Measurements from ENCODE around the gene KRT75. TPM values are rescaled to one million over a fixed set of nuclear protein-coding genes. Genes with fewer than 3 reads are reported as not detected.

KRT75 gene
- total RNA-seq, 1 experiment from 2014 or later, result not detected

DNA sequence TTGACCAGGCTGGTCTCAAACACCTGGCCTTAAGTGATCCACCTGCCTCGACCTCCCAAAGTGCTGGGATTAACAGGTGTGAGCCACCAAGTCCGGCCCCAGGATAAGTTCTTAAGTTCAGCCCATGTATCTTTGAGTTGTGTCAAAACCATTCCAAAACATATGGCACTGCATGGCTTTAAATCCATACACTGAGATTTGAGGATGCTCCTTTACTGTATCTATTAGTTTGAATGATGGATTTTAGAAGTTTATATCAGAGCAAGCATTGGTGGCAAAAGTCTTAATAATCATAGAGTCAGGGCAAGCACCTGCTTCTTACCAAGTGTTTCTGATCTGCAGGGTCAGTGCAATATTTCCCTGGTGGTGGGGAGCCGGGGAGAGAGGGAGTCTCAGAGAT lies 11.7 kb upstream of the KRT75 start:
- Mint-ChIP-seq H3K4me3 (no peak overlapping the region), H3K9me3 (peaks cover 22% of the 10 kb centered on the region), H3K27ac (no peak overlapping the region), H3K4me1 (peaks cover 22% of the 10 kb centered on the region), H3K36me3 (peaks cover 8% of the 10 kb centered on the region), H3K27me3 (ENCODE audit: low read depth) (no peaks in the 10 kb centered on the region; the same call in none of the 2 replicates)
- CTCF ChIA-PET, result interaction anchor here (1.0 kb wide), 1 partner anchor 32 kb away, joined by 3 read pairs; no protein-coding TSS in a partner anchor
- DNase-seq (ENCODE audit: low spot score) (no peak), ATAC-seq (no peak)
- TF ChIP-seq SP1 (CRISPR knock-in tag; conservative IDR thresholded peaks at IDR 0.05) (no peak), SOX15 (CRISPR knock-in tag; IDR thresholded peaks at IDR 0.05) (no peak), ELF4 (CRISPR knock-in tag; IDR thresholded peaks at IDR 0.05; ENCODE audit: low read depth) (no peak), CREM (CRISPR knock-in tag; IDR thresholded peaks at IDR 0.05) (no peak), ESRRA (CRISPR knock-in tag; IDR thresholded peaks at IDR 0.05; ENCODE audit: borderline replicate concordance) (no peak), JUN (CRISPR knock-in tag; IDR thresholded peaks at IDR 0.05) (no peak), IRF2 (CRISPR knock-in tag; IDR thresholded peaks at IDR 0.05; ENCODE audit: borderline replicate concordance, low read depth) (no peak), RELA (CRISPR knock-in tag; IDR thresholded peaks at IDR 0.05; ENCODE audit: borderline replicate concordance) (no peak)
- TF ChIP-seq, protein P1, sequence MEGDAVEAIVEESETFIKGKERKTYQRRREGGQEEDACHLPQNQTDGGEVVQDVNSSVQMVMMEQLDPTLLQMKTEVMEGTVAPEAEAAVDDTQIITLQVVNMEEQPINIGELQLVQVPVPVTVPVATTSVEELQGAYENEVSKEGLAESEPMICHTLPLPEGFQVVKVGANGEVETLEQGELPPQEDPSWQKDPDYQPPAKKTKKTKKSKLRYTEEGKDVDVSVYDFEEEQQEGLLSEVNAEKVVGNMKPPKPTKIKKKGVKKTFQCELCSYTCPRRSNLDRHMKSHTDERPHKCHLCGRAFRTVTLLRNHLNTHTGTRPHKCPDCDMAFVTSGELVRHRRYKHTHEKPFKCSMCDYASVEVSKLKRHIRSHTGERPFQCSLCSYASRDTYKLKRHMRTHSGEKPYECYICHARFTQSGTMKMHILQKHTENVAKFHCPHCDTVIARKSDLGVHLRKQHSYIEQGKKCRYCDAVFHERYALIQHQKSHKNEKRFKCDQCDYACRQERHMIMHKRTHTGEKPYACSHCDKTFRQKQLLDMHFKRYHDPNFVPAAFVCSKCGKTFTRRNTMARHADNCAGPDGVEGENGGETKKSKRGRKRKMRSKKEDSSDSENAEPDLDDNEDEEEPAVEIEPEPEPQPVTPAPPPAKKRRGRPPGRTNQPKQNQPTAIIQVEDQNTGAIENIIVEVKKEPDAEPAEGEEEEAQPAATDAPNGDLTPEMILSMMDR (IDR thresholded peaks at IDR 0.05), result no peak
- TF ChIP-seq, protein P2, sequence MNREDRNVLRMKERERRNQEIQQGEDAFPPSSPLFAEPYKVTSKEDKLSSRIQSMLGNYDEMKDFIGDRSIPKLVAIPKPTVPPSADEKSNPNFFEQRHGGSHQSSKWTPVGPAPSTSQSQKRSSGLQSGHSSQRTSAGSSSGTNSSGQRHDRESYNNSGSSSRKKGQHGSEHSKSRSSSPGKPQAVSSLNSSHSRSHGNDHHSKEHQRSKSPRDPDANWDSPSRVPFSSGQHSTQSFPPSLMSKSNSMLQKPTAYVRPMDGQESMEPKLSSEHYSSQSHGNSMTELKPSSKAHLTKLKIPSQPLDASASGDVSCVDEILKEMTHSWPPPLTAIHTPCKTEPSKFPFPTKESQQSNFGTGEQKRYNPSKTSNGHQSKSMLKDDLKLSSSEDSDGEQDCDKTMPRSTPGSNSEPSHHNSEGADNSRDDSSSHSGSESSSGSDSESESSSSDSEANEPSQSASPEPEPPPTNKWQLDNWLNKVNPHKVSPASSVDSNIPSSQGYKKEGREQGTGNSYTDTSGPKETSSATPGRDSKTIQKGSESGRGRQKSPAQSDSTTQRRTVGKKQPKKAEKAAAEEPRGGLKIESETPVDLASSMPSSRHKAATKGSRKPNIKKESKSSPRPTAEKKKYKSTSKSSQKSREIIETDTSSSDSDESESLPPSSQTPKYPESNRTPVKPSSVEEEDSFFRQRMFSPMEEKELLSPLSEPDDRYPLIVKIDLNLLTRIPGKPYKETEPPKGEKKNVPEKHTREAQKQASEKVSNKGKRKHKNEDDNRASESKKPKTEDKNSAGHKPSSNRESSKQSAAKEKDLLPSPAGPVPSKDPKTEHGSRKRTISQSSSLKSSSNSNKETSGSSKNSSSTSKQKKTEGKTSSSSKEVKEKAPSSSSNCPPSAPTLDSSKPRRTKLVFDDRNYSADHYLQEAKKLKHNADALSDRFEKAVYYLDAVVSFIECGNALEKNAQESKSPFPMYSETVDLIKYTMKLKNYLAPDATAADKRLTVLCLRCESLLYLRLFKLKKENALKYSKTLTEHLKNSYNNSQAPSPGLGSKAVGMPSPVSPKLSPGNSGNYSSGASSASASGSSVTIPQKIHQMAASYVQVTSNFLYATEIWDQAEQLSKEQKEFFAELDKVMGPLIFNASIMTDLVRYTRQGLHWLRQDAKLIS (CRISPR knock-in tag; IDR thresholded peaks at IDR 0.05; ENCODE audit: borderline replicate concordance), result no peak
- POLR2A ChIA-PET, result no interaction called here

DNA sequence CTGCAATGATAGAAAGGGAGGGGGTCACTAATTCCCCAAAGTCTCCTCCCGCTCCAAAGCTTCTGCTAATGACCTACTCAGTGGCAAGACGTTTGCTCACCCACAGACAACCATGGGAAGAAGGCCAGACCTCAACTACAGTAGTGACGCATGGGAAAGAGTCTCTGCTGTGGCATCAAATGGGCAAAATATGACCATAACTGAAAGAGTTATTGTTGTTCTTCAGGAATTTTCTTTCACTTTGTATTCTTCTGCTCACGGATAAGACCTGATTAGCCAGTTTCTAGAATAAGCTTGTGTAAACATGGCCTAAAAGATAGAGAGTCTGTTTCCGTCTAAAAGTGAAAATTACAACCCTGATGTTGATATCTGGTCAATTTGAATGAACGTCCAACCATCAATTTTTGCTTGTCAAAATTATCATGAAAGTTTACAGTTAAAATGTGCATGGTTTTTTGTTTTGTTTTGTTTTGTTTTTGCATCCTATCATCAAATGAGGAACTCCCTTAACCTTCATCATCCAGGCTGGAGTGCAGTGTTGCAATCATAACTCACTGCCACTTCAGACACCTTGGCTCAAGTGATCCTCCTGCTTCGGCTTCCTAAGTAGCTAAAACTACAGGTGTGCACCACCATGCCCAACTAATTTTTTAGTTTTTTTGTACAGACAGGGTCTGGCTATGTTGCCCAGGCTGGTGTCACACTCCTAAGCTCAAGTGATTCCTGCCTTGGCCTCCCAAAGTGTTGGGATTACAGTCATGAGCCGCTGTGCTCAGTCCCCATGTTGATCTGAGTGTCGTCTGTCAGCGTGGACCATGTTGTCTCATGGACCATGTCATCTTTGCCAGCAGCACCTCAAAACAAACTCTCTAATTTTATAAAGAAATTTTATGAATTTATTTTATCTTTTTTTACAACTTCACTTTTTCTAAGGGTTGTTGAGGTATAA lies 10.8 kb upstream of the KRT75 start:
- ChIA-PET POLR2A (no interaction called here), CTCF (interaction anchor here (0.8 kb wide), 1 partner anchor 248 kb away, joined by 3 read pairs; no protein-coding TSS in a partner anchor)
- Mint-ChIP-seq H3K9me3 (peaks cover 22% of the 10 kb centered on the region), H3K4me1 (peaks cover 22% of the 10 kb centered on the region), H3K27me3 (ENCODE audit: low read depth) (no peaks in the 10 kb centered on the region; the same call in 1 of the 2 replicates), H3K4me3 (no peak overlapping the region), H3K27ac (no peak overlapping the region), H3K36me3 (peaks cover 8% of the 10 kb centered on the region)
- no peak for DNase-seq (ENCODE audit: low spot score)
- ATAC-seq, result no peak
- TF ChIP-seq MYBL2 (CRISPR knock-in tag; IDR thresholded peaks at IDR 0.05), result no peak
- TF ChIP-seq NFATC4 (CRISPR knock-in tag; IDR thresholded peaks at IDR 0.05), result no peak
- TF ChIP-seq ETV6 (CRISPR knock-in tag; IDR thresholded peaks at IDR 0.05), result no peak
- no peak for TF ChIP-seq FOXK1 (CRISPR knock-in tag; IDR thresholded peaks at IDR 0.05)
- TF ChIP-seq, protein P3, sequence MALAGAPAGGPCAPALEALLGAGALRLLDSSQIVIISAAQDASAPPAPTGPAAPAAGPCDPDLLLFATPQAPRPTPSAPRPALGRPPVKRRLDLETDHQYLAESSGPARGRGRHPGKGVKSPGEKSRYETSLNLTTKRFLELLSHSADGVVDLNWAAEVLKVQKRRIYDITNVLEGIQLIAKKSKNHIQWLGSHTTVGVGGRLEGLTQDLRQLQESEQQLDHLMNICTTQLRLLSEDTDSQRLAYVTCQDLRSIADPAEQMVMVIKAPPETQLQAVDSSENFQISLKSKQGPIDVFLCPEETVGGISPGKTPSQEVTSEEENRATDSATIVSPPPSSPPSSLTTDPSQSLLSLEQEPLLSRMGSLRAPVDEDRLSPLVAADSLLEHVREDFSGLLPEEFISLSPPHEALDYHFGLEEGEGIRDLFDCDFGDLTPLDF (CRISPR knock-in tag; IDR thresholded peaks at IDR 0.05), result no peak
- TF ChIP-seq, protein P4, sequence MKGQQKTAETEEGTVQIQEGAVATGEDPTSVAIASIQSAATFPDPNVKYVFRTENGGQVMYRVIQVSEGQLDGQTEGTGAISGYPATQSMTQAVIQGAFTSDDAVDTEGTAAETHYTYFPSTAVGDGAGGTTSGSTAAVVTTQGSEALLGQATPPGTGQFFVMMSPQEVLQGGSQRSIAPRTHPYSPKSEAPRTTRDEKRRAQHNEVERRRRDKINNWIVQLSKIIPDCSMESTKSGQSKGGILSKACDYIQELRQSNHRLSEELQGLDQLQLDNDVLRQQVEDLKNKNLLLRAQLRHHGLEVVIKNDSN (CRISPR knock-in tag; IDR thresholded peaks at IDR 0.05), result no peak
- TF ChIP-seq PRRX2 (CRISPR knock-in tag; IDR thresholded peaks at IDR 0.05), result no peak
- no peak for TF ChIP-seq NR3C1 (CRISPR knock-in tag; conservative IDR thresholded peaks at IDR 0.05; ENCODE audit: low read depth)
- TF ChIP-seq, protein P5, sequence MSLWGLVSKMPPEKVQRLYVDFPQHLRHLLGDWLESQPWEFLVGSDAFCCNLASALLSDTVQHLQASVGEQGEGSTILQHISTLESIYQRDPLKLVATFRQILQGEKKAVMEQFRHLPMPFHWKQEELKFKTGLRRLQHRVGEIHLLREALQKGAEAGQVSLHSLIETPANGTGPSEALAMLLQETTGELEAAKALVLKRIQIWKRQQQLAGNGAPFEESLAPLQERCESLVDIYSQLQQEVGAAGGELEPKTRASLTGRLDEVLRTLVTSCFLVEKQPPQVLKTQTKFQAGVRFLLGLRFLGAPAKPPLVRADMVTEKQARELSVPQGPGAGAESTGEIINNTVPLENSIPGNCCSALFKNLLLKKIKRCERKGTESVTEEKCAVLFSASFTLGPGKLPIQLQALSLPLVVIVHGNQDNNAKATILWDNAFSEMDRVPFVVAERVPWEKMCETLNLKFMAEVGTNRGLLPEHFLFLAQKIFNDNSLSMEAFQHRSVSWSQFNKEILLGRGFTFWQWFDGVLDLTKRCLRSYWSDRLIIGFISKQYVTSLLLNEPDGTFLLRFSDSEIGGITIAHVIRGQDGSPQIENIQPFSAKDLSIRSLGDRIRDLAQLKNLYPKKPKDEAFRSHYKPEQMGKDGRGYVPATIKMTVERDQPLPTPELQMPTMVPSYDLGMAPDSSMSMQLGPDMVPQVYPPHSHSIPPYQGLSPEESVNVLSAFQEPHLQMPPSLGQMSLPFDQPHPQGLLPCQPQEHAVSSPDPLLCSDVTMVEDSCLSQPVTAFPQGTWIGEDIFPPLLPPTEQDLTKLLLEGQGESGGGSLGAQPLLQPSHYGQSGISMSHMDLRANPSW (CRISPR knock-in tag; conservative IDR thresholded peaks at IDR 0.05; ENCODE audit: low read depth), result no peak
- TF ChIP-seq MXD4 (CRISPR knock-in tag; IDR thresholded peaks at IDR 0.05; ENCODE audit: borderline replicate concordance), result no peak
- no peak for TF ChIP-seq JAZF1 (CRISPR knock-in tag; IDR thresholded peaks at IDR 0.05)
- no peak for TF ChIP-seq SOX15 (CRISPR knock-in tag; IDR thresholded peaks at IDR 0.05)
- TF ChIP-seq ZNF416 (CRISPR knock-in tag; IDR thresholded peaks at IDR 0.05), result no peak
- TF ChIP-seq, protein P6, sequence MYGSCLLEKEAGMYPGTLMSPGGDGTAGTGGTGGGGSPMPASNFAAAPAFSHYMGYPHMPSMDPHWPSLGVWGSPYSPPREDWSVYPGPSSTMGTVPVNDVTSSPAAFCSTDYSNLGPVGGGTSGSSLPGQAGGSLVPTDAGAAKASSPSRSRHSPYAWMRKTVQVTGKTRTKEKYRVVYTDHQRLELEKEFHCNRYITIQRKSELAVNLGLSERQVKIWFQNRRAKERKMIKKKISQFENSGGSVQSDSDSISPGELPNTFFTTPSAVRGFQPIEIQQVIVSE (CRISPR knock-in tag; IDR thresholded peaks at IDR 0.05; ENCODE audit: borderline replicate concordance), result no peak
- TF ChIP-seq CBFB (CRISPR knock-in tag; IDR thresholded peaks at IDR 0.05; ENCODE audit: low read depth), result no peak
